Activated CD4-positive, alpha-beta T cell treated with anti-CD3 and anti-CD28 coated beads, Interleukin-2, amount 50 U/mL, for 4 hours (primary cell): ENCODE measurements around the gene HDGF.
A peak's percentile ranks its signal among the peaks of the same experiment; 100 is the strongest.

Source experiments
- DNase-seq, 2 experiments: peaks; one replicate each; pipeline ENCODE4 v3.0.0-alpha.2; 2020

Gene HDGF

DNA sequence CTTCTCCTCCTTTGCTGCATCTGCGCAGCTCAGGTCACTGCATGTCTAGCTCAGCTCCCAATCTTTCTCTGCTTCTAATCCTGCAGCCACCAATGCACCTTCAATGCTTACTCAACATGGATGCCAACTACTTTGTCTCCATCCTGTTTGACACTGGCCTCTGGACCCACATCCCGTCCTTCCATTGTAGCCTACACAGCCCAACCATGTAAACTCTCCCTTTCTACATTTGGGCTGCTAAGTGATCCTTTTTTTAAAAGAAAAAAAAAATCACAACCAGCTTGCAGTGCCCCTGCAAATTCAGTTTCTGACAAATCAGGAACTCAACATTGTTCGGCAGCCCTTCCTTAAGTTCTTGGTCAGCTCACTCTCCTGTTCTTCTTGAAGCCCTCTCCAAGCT, 36.6 kb downstream of the HDGF start:
- no peak for DNase-seq

DNA sequence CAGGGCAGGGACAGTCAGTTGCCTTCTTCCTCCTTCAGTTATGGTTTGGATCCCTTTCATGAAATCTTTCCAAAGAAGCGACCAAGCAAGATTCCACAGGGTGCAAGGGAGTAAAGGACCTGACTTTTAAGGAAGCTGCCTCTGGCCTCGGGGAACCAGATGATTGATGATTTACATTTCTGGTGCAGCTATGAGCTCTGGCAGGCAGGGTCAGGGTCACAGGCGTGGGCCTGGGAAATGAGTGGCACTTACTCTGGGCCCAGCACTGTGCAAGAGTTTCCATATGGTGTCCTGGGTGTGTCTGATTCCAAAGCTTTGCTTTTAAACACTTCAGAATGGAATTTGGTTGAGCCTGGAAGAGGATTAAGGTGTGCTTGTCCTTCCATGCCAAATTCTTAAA, 38.8 kb downstream of the HDGF start:
- no peak for DNase-seq

DNA sequence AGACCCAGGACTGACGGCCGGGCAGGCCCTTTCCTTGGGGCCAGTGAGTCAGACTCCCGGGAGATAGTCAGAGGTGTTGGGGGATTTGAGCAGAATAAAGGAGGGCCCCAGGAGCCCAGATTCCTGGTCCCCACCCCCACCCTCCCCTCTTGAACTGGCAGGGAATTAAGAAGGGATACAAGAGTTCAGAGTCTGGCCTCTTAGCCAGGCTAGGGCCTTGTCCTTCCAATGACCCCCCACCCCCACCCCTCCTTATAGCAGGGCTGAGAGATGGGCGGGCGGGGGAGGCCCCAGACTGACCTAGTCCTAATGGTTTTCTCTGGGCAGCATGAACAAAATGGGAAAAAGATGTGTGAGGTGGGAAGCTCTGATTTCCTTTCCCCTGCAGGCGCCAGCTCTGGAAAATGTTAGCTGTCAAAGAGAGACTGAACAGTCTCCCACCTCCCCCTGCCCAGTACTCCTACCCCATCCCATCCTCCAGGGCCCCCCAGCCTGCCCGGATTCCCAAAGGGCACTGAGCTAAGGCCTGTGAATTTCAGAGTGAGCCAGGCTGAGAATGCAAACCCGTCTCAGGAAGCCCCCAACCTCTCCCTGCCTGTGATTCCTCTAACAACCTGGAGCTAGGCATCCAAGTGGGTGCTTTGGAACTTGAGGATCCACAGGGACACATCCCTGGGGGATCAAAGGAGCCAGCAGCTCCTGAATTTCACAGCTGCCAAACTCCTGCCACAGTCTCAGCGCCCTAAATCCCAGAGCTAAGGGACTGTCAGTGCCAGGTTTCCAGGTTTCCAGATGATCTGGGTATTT, 40.3 kb downstream of the HDGF start:
- DNase-seq: no peak

DNA sequence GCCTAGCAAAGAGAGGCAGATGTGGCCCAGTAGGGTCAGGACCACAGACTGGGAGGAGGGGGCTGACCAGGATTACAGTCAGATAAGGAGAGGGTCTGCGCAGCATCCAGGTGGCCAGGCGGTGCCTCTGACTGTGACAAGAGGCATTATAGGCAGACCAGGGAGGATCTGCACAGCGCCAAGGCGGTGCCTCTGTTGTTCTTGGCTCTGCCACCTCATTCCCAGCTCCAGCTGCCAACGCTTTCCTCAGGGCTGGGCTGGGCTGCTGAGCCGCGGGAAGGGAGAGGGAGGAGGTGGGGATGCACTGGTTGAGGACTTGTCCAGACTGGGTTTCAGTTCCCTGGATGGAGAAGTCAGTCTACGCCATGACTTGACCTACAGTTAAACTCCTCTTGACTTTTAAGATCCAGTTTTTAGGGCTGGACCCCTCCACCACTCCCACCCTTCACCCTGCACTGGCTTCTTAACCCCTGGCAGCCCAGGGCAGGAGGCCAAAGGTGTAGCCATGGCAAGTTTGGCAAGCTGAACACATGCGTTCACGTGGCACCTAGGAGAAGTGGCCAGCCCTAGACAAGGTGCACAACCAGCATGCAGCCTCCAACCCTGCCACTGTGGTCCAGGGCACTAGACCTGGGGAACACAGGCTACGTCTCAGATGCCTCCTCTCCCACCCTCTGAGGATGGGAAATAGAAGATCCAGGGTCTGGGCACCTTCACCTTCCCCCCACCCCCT, 41.6 kb downstream of the HDGF start:
- DNase-seq: no peak

DNA sequence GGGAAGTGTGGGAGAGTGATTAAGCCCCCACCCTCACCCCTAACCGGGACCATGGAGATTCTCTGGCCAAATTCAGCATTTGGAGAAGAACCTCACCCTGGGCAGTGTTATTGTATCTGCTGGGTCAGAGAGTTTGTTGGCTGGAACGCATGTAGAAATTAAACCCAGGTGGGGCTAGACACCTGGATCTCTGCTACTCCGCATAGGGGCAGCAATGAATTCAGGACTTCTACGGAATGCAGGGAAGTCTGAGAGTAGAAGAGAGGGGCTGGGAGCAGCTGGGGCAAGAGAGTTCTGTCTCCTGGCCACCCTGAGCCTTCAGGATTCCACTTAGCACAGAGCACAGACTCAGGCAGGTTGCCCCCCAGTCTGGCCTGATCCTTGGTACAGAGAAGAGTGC, 42.4 kb downstream of the HDGF start:
- no peak for DNase-seq

DNA sequence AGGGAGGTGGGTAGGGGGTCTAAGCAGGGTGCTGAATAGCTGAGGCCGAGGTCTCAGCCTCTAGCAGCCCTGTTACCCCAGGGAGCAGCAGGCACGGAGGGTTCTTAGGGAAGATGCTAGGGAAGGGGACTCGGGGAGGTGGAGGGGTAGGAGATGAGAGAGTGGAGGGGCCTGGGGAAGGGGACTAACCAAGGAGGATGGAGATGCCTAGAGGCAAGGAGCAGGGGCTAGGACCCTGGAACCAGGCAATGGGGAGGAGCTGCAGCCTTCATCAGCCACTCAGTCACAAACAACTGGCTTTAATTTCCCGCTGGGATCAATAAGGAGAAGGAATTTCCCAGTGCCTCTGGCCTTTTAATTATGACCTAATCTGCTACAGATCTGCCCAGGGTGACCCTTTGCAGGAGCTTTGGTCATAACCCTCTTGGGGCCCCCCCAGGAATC, 43.2 kb downstream of the HDGF start:
- DNase-seq: no peak

DNA sequence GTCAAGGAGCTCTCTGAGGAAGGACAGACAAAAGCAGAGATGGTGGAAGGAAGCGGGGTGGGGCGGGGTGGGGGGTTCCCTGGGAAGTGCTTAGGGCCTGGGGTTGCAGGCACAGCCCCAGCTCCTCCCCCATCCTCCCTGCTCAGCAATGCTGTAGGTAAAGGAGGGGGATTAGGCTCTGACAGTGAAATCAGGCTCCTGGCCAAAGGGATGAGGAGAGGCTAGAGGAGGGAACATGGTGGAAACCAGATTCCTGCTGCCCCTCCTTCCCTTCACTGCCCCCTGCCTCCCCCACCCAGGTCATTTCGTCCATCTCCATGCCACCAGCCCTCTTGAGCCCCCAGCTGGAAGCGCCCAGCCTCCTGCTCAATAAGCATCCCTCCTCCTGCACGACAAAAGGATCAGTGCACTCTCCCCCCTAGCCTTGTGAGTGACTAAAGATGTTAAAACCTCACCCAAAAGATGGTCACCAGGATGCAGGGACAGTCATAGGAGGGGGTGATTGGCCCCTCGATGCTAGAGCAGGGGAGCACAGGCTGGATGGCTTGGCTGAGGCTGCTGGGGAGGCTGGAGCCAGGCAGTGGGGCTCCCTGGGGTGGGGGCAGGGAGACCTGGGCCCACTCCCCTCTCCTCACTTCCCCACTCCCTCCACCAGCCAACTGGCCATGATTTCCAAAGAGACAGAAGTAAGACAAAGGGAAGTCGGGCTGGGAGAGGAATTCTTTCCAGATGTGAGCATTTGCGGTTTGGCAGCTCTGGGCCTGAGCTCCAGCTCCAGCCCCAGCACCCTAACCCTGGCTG, 43.9 kb downstream of the HDGF start:
- no peak for DNase-seq

DNA sequence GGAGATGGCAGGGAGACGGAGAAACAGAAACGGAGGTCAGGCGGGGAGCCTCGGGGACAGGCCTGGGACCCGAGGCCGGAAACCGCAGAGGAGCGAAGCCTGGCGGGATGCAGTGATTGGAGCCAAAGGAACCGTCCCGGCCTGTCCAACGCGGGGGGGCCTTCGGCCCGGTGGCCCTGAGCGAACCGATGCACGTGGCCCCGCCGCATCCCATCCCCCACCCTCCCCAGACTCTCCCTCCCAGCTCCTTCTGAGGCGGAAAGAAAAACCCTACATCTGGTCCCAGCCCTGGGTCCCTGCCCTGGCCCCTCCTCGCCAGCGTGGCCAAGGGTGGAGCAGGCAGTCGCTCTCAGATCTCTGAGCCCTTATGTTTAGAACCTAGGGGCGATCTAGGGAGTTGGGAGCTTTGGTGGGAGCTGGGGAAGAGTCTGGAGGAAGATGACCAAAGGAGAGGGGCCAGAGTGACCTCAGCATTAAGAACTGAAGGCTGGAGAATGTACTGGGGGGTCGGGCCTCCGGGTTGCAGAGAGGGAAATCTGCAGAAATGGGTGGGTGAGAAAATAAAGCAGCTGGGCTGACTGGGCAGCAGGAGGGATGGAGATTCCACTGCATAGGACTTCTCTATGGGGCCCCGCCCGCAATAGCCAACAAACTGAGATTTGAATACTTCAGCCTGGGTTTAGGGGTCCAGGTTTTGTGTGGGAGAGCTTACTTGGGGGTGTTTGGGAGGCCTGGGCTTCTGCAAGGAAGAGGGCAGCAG, 44.6 kb downstream of the HDGF start:
- DNase-seq: peak; percentile 16 to 24

DNA sequence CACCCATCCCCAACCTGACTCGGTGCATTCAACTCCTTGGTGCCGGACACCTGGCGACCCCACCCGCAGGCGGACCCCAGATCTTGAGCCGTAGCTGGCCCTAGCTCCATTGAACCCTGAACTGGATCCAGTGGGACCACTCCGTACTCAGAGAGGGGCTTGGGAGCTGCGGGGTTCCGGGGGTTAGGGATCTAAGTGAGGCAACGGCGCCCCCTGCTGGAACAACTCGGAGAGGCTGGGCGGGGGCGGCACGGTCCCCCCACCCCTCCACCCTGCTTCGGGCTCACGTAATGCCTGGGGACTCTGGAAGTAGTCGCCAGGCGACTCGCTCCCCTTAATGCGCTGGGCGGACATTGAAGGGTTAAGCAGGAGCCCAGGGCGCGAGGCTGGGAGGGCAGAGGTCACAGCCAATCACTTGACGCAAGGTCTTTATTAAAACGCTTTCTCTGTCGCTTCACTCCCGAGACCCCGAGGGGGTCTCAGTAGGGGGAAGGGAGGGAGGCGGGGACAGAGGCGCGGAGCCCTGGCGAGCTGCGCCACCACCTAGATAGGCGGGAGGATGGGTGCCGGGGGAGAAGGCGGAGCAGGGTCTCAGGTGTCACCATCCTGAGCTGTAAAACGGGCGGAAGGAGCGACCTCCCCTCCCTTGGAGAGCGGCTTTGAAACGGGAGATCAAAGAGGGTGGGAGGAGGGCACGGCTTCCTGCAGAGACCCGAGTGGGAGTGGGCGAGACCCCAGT, 45.4 kb downstream of the HDGF start:
- peak; percentile 69 to 70 for DNase-seq

DNA sequence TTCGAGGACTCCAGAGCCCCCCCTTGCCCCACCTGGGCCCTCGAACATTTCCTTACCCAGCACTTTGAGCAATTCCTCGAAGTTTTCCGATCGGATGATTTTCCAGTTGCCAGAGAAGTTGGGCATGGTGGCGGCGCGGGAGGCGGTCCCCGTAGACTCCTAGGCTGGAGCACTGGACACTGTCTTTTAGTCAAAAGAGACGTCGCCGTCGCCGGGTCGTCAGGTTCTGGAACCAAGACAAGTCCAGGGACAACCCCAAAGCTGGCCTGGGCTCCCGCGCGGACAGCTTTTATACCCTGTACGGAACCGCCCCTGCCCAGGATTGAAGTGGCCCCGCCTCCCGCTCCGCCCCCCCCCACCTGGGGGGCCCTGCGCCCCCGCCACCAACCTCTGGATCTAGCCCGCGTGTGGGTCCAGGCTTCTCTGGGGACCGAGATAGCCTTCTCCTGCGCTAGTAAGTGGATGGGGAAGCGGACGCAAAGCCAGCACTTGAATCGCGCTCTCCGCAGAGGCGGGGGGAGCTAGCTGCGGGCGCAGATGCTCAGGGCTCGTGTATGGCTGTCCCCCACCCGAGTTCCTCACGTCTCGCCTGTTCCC, 46.1 kb downstream of the HDGF start, which contains the start of gene CRABP2:
TSS of gene CRABP2 (minus strand) at position 263 of the 597 bp plus-strand sequence. CDS start at position 126, 137 bp downstream.
- DNase-seq: peak in 1 of 2 experiments; percentile 15

DNA sequence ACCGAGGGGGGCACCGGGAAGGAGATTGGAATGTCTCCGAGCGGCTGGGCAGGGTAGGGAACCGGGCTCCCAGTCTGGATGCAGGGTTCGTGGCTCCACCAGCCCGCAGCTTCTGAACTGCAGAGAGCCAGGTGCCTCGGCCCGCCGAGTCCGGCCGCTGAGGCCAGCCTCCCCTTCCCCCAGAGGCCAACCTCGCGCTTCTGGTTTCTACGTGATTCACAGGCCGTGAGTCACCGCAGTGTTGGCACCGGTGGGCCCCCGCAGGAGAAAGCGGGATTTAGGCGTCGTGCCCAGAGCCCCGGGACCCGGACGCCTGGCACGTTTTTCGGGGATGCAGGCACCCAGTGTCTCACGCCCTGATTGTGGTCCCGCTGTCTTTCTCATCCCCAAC, 46.5 kb downstream of the HDGF start:
- DNase-seq: peak; percentile 33 to 34

DNA sequence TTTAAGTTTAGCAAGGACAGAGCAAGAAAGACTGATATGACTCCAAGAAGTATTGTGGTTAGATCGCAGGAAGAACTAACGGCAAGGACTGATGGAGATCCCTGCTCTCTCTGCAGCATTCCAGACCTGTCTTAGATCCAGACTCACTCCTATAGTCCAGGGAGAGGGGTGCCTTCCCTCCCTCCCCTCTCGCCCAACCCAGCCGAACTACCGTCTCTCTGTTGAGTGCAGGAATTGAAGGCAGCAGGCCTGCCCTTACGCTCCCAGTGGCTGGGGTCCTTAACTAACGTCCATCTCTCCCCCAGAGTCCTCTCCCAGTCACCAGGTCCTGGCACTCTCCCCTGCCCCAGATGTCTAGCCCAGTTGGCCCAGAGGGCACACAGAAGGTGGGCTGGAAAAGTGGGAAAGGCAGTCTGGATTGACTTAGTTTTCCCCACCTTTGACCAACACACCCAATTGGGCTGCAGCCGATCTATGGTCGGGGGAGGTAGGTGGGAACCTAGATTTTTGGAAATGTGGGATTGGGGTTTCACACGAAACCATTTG, 47.2 kb downstream of the HDGF start:
- no peak for DNase-seq

DNA sequence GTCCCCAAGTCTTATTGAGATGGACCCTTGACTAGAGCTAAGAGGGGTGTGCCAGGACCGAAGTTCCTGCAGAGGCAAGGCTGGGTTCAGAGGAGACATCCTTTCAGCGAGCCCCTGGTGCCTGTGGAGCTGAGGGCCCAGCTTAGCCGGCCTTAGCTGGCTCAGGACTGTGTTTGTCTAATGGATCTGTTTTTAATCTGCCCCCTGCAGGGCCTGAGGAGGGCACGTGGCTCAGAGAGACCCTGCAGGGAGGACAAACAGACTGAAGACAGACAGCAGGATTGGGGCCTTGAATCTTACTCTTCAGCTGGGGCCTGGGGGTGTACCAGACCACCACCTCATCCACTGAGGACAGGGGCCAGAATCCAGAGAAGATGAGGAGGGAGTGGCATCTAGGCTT, 47.7 kb downstream of the HDGF start:
- no peak for DNase-seq

DNA sequence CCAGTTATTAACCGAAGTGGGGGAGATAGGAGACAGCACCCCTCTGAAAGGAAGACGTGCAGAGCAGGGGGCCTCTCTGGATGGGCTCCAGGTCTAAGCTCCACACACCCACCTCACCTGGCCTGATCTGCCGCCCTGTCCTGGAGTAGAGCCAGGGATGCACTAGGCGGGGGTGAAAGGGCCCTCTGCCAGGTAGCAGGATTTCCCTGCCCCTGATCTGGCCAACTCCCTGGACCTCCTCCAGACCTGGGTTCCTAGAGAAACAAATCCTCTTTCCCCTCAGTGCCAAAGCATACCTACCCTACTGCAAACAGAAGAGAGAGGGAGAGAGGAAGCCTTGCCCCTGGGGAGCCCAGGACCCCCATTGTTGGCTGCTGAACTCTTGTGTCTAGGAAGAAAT, 48.1 kb downstream of the HDGF start:
- DNase-seq: no peak

DNA sequence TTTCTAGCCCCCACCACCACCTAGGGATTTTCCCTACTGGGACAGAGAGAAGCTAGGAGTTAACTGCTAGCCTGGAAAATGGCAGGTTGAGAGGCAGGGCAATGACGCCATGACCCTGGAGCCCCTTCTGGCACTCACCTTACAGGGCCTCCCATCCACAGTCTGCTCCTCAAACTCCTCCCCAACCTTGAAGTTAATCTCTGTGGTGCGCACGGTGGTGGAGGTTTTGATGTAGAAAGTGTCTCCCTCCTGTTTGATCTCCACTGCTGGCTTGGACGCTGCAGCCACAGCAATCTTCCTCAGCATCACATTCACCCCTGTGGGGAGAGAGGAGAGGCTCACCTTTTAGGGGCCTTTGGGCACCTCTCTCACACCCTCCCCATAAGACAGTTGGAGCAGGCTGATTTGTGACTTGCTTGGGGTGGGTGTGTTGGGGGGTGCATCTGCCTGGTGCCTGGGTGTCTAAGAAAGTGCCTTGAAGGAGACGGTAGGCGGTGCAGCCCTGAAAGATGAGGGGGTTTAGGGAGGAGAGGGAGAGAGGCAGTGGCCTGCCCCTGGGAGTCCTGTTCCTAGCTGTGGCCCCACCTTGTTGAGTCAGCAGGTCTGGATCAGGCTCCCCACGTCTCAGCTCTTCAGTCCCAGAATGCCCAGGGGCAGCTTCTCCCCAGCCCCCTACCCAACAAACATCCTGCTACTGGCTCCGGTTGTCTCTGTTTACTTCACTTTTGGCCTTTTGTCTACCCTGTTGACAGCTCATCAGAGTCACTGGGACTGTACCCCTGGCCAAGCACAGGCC, 50.5 kb downstream of the HDGF start:
- DNase-seq: no peak

DNA sequence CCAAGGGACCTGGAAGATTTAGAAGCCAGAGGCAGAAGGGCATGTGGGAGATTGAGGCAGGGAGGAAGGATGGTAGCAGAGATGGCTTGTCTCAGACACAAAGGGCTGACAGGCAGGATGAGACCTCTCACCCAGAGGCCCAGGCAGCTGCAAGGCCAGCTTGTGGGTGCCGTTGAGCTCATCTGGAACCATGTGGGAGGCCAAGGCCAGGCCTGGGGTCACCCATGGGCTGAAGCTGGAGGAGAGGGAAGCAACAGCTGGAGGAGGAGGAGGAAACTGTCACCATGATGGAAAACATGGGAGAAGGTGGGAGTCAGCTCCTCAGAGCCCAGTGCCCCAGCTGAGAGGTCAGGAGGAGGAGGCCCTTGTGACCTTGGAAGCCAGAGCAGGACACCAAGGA, 52.5 kb downstream of the HDGF start:
- DNase-seq: no peak

DNA sequence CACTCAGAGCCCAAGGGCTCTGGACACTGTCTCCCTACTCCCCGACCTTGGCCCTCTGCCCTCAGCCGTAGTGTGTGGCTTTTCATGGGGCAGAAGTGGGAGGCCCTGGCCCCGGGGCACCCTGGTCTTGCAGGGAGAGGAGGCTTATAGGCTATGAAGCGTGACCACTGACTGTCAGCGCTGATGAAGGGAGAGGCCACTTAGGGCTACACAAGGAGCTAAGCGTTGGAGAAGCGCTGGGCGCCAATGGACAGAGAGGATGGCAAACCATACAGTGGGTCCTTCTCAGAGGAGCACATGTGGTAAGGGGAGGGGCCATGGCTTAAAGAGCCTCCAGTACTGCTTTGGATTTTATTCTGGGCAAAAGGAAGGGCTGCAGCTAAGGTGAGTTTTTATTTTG, 54.0 kb downstream of the HDGF start:
- DNase-seq: no peak

DNA sequence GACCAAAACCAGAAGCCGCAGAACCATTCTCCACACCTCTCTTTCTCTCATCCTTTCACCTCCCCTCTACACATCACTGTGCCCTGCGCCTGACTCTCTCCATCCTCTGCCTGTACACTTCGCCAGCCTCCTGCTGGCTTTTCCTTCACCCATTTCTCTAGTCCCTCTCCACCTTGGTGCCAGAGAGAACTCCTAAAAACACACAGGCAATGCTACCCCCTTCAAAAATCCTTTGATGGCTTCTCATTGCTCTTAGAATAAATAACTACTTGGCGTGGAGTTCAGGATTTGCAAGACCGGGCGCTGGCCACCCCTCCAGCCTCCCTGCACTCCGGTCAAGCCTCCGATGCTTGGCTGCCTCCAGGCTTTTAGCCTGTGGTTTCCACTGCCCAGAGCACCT, 54.7 kb downstream of the HDGF start:
- DNase-seq: no peak

DNA sequence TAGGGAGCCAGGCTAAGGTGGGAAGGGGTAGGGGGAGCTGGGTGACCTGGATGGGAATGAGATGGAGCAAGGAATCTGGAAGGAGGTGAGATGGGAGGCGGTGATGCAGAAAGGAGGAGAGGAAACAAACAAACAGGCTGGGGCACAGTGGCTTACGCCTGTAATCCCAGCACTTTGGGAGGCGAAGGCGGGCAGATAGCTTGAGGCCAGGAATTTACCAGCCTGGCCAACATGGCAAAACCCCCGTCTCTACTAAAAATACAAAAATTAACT, 56.8 kb downstream of the HDGF start:
- no peak for DNase-seq

DNA sequence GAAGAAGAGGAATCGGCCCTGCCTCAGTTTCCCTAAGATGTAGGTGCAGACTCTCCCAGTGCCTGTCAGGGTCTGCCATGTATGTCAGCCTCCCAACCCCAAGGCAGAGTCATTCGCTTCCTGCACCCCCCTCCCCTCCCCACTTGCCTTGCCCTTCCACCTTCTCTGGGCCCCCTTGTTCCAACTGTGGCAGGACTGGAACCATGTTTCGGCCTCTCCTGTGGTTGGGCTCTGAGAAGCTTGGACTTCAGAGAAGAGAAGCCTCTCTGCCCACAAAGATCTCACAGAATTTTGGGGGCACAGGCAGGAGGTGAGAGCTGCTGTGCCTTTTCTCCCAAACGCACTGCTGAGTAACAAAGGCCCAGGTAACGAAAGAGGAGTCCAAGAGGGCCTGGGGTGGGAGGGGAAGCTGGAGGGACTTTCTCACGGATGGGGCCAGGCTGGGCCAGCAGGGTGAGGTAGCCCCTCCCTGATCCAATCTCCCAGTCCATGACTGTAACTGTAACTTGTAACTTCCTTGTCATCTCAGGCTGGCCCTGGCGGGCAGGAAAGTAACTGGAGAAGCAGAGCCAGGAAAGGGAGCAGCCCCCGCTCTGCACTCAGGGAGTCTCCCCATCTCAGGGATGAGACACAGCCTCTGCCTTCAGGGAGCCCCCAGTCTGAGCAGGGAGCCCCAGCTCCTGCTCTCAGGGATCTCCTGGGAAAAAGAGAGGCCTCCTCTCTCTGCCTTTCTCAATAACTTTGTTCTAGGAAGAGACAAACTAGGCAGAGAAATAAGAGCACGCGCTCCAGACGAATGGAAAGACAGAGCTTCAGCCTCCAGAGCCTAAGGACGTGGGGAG, 57.4 kb downstream of the HDGF start:
- no peak for DNase-seq
